GM21423 (cell line): Measurements from ENCODE around the gene ZNF174.

ENCODE experiments used
- ATAC-seq: cut with Tn5 transposase; IDR thresholded peaks from one replicate; pipeline ENCODE4 v1.9.1; 2021; ENCODE audit warnings: mild to moderate bottlenecking, moderate library complexity; ENCODE audit not compliant: unreplicated experiment

Gene ZNF174

GRCh38 chr16:3400779-3401688 lies at the start of gene ZNF174, which contains the start of gene ZSCAN32:
ZNF174 (plus strand) TSS chr16:3401215; CDS start chr16:3402005, 790 bp downstream.
ZSCAN32 (minus strand) TSS chr16:3401004; CDS start chr16:3397557, 3,447 bp downstream.
- ATAC-seq = peak; percentile 97

GRCh38 chr16:3355589-3355988 lies 45.4 kb upstream of the ZNF174 start, which contains the start of gene OR2C1:
OR2C1 (plus strand) TSS chr16:3355889; CDS start chr16:3355941, 52 bp downstream.
- ATAC-seq = no peak

- ATAC-seq = no peak
Observed at GRCh38 chr16:3356118-3356517, 44.9 kb upstream of the ZNF174 start.

GRCh38 chr16:3358871-3359270 lies 42.1 kb upstream of the ZNF174 start:
- no peak for ATAC-seq

- no peak for ATAC-seq
Observed at GRCh38 chr16:3362931-3363330, 38.1 kb upstream of the ZNF174 start.

GRCh38 chr16:3363793-3364192 lies 37.2 kb upstream of the ZNF174 start:
- ATAC-seq = no peak

GRCh38 chr16:3364774-3365427 lies 36.1 kb upstream of the ZNF174 start:
- peak; percentile 87 for ATAC-seq

- no peak for ATAC-seq
Observed at GRCh38 chr16:3369073-3369472, 31.9 kb upstream of the ZNF174 start.

GRCh38 chr16:3375680-3376079 lies 25.3 kb upstream of the ZNF174 start:
- no peak for ATAC-seq

- no peak for ATAC-seq
Observed at GRCh38 chr16:3377917-3378316, 23.1 kb upstream of the ZNF174 start.

GRCh38 chr16:3383045-3383448 lies 18.0 kb upstream of the ZNF174 start:
- no peak for ATAC-seq

- ATAC-seq = no peak
Observed at GRCh38 chr16:3388325-3388724, 12.7 kb upstream of the ZNF174 start.

GRCh38 chr16:3389663-3390338 lies 11.2 kb upstream of the ZNF174 start:
- no peak for ATAC-seq

GRCh38 chr16:3400446-3400778 lies 603 bp upstream of the ZNF174 start:
- no peak for ATAC-seq

- no peak for ATAC-seq
Observed at GRCh38 chr16:3401719-3402397, 843 bp downstream of the ZNF174 start.

- ATAC-seq = no peak
Observed at GRCh38 chr16:3408561-3409197, 7.7 kb downstream of the ZNF174 start.

- no peak for ATAC-seq
Observed at GRCh38 chr16:3413730-3414379, 12.8 kb downstream of the ZNF174 start.

GRCh38 chr16:3431779-3432219 lies 30.8 kb downstream of the ZNF174 start:
- ATAC-seq = no peak

- ATAC-seq = no peak
Observed at GRCh38 chr16:3434373-3434772, 33.4 kb downstream of the ZNF174 start.

- ATAC-seq = no peak
Observed at GRCh38 chr16:3439637-3440036, 38.6 kb downstream of the ZNF174 start.
